ENCODE data around the gene GALR2. TPM values are rescaled to one million over a fixed set of nuclear protein-coding genes. Genes with fewer than 3 reads are reported as not detected.

Gene GALR2
- total and polyA plus RNA-seq, 5 donors, result not detected

- H3K4me1 ChIP-seq (ENCODE audit: control insufficient read depth, insufficient read depth, low read length), result no peaks in the 10 kb centered on the region
- no peak for ATAC-seq
- intact Hi-C loops (cut with DNase I), result loop anchor here (2.0 to 10.0 kb wide), 5 partner anchors 51 to 168 kb away; no protein-coding TSS in a partner anchor
- no peaks in the 10 kb centered on the region for H3K9me3 ChIP-seq (ENCODE audit: control insufficient read depth, low read length)
- 86% methylated on average over 9 of the region's 9 CpGs for WGBS
- H3K27ac ChIP-seq (ENCODE audit: low read length), result no peak overlapping the region
- no peak for DNase-seq
- H3K27me3 ChIP-seq (ENCODE audit: control insufficient read depth, insufficient read depth), result no peaks in the 10 kb centered on the region
- no peak overlapping the region for H3K4me3 ChIP-seq (ENCODE audit: low read length)
These were observed 49.4 kb downstream of the GALR2 start for GRCh38 chr17:76123749-76124581.

DNA sequence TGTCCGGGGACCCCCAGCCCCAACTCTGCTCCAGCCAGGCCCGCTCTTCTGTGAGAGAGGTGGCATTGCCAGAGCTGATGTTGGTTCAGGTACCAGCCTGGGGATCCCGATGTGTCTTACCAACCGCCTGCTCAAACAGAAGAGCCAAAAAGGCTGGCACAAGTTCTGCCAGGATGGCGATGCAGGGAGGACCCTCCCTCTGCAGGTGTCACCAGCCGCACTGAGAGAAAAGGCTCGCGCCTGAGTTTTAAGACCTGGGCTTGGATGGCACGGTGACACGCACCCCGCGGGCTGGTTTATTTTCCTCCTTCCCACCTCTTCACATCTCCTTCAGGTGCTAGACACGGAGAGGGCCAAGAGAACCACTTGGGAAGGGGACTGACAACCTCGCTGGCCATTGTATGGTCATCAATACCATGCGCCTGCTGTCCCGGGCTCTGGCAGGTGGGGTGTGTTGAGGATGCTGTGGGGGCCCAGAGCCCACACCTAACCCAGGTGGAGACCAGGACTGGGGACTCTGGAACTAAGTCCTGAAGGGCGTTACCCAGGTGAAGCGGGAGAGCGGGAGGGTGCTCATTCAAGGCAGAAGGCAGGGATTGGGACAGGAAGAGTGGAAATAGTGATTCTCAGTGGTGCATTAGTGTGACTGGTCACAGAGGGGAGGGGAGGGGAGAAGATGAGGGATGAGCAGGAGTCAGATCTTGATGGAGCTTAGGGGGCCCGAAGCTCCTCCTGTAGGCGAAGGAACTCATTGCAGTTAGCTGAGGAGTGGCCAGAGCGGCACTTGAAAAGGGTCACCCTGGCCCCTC, 50.2 kb downstream of the GALR2 start:
- DNase-seq (no peak), ATAC-seq (no peak)
- no peaks in the 10 kb centered on the region for H3K27me3 ChIP-seq (ENCODE audit: control insufficient read depth, insufficient read depth)
- no peak overlapping the region for H3K27ac ChIP-seq (ENCODE audit: low read length)
- no peaks in the 10 kb centered on the region for H3K9me3 ChIP-seq (ENCODE audit: control insufficient read depth, low read length)
- intact Hi-C loops (cut with DNase I), result loop anchor here (5.0 to 10.0 kb wide), 4 partner anchors 50 to 168 kb away; no protein-coding TSS in a partner anchor
- 83% methylated on average over 22 of the region's 22 CpGs for WGBS
- H3K4me3 ChIP-seq (ENCODE audit: low read length), result no peak overlapping the region
- no peaks in the 10 kb centered on the region for H3K4me1 ChIP-seq (ENCODE audit: control insufficient read depth, insufficient read depth, low read length)

DNA sequence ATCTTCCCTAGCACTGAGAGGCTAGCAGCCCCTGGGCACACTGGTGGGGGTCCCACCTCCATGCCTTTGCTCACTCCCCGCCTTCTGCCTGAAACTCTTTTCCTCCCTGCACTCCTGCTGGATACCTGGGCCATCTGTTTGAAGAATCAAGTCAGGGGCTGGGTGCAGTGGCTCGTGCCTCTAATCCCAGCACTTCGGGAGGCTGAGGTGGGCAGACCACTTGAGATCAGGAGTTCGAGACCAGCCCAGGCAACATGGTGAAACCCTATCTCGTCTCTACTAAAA, 50.8 kb downstream of the GALR2 start:
- WGBS, result 93% methylated on average over 5 of the region's 5 CpGs
- Histone ChIP-seq H3K4me1 (ENCODE audit: control insufficient read depth, insufficient read depth, low read length) (no peaks in the 10 kb centered on the region), H3K9me3 (ENCODE audit: control insufficient read depth, low read length) (no peaks in the 10 kb centered on the region), H3K27me3 (ENCODE audit: control insufficient read depth, insufficient read depth) (no peaks in the 10 kb centered on the region), H3K4me3 (ENCODE audit: low read length) (no peak overlapping the region), H3K27ac (ENCODE audit: low read length) (no peak overlapping the region)
- intact Hi-C loops (cut with DNase I), result loop anchor here in 2 of 4 donors (10.0 kb wide), 1 partner anchor 49 kb away; no protein-coding TSS in a partner anchor
- DNase-seq (no peak), ATAC-seq (no peak)

DNA sequence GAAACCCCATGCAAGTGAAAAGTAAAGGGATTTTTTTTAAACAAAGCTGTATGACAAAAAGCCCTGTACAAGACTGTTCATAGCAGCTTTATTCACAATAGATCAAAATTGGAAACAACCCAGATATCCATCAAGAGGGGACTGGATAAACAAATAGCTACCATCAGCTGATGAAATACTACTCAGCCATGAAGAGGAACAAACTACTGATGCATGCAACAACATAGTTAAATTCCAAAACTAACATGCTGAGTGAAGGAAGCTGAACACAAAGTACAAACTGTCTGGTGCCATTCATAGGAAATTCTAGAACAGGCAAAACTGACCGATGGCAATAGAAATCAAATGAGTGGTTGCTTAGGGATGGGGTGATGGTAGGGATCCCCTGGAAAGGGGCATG, 51.3 kb downstream of the GALR2 start:
- Histone ChIP-seq H3K4me1 (ENCODE audit: control insufficient read depth, insufficient read depth, low read length) (no peaks in the 10 kb centered on the region), H3K27ac (ENCODE audit: low read length) (no peak overlapping the region), H3K4me3 (ENCODE audit: low read length) (no peak overlapping the region), H3K9me3 (ENCODE audit: control insufficient read depth, low read length) (no peaks in the 10 kb centered on the region), H3K27me3 (ENCODE audit: control insufficient read depth, insufficient read depth) (no peaks in the 10 kb centered on the region)
- WGBS, result 91% methylated on average over 1 of the region's 1 CpG
- intact Hi-C loops (cut with DNase I), result loop anchor here in 2 of 4 donors (10.0 kb wide), 1 partner anchor 49 kb away; no protein-coding TSS in a partner anchor
- ATAC-seq, result no peak
- DNase-seq, result no peak

Small RNAs within 50 kb of the gene (microRNA-seq; reads per million reads assigned to microRNA genes)
- gene MIR6868, result 0 reads per million in 2 donors

Other genes with a start within 250 kb of the GALR2 start
- gene UNC13D, start 230.4 kb upstream of the GALR2 start, total RNA-seq, result 10 to 100 TPM; 12.6 to 30.4 (median 27.4) TPM
- gene UNC13D, start 230.4 kb upstream of the GALR2 start, polyA plus RNA-seq, result 18.8 TPM
- gene WBP2, start 219.4 kb upstream of the GALR2 start, total RNA-seq, result 100 to 1,000 TPM; 112 to 128 (median 118) TPM
- gene WBP2, start 219.4 kb upstream of the GALR2 start, polyA plus RNA-seq, result 109 TPM
- 10 to 100 TPM; 24.1 to 25.9 (median 25.3) TPM for gene TRIM47, start 196.2 kb upstream of the GALR2 start, total RNA-seq
- gene TRIM47, start 196.2 kb upstream of the GALR2 start, polyA plus RNA-seq, result 19.2 TPM
- gene TRIM65, start 177.8 kb upstream of the GALR2 start, total RNA-seq, result 10 to 100 TPM in 1 of 4 donors, 1 to 10 TPM in 3; 5.7 to 10.7 (median 7.7) TPM
- 7.9 TPM for gene TRIM65, start 177.8 kb upstream of the GALR2 start, polyA plus RNA-seq
- gene MRPL38, start 169.9 kb upstream of the GALR2 start, total RNA-seq, result 10 to 100 TPM; 64.1 to 94.2 (median 83.8) TPM
- gene MRPL38, start 169.9 kb upstream of the GALR2 start, polyA plus RNA-seq, result 57.9 TPM
- gene FBF1, start 133.7 kb upstream of the GALR2 start, total RNA-seq, result 1 to 10 TPM; 4.8 to 5.5 (median 5.1) TPM
- 5.0 TPM for gene FBF1, start 133.7 kb upstream of the GALR2 start, polyA plus RNA-seq
- gene ACOX1, start 95.6 kb upstream of the GALR2 start, total RNA-seq, result 10 to 100 TPM; 56.9 to 67.5 (median 62.3) TPM
- 18.7 TPM for gene ACOX1, start 95.6 kb upstream of the GALR2 start, polyA plus RNA-seq
- 10 to 100 TPM in 2 of 4 donors, 1 to 10 TPM in 2; 8.5 to 12.1 (median 9.9) TPM for gene TEN1, start 95.5 kb upstream of the GALR2 start, total RNA-seq
- gene TEN1, start 95.5 kb upstream of the GALR2 start, polyA plus RNA-seq, result 22.5 TPM
- gene CDK3, start 73.9 kb upstream of the GALR2 start, total RNA-seq, result 1 to 10 TPM; 2.4 to 2.6 (median 2.5) TPM
- gene CDK3, start 73.9 kb upstream of the GALR2 start, polyA plus RNA-seq, result 2.9 TPM
- gene EVPL, start 47.5 kb upstream of the GALR2 start, total RNA-seq, result under 1 TPM in 3 of 4 donors, not detected in 1; 0.06 to 0.09 (median 0.09) TPM
- gene EVPL, start 47.5 kb upstream of the GALR2 start, polyA plus RNA-seq, result 0.02 TPM
- gene SRP68, start 2.3 kb upstream of the GALR2 start, total RNA-seq, result 10 to 100 TPM; 59.9 to 63.5 (median 61.5) TPM
- 34.6 TPM for gene SRP68, start 2.3 kb upstream of the GALR2 start, polyA plus RNA-seq
- gene ZACN, start 4.4 kb downstream of the GALR2 start, total RNA-seq, result not detected
- 1.5 TPM for gene ZACN, start 4.4 kb downstream of the GALR2 start, polyA plus RNA-seq
- 10 to 100 TPM; 74.5 to 93.5 (median 84.8) TPM for gene EXOC7, start 29.0 kb downstream of the GALR2 start, total RNA-seq
- gene EXOC7, start 29.0 kb downstream of the GALR2 start, polyA plus RNA-seq, result 40.4 TPM
- gene FOXJ1, start 66.5 kb downstream of the GALR2 start, total RNA-seq, result not detected
- gene FOXJ1, start 66.5 kb downstream of the GALR2 start, polyA plus RNA-seq, result not detected
- 10 to 100 TPM; 10.2 to 18.8 (median 13.9) TPM for gene RNF157, start 165.7 kb downstream of the GALR2 start, total RNA-seq
- 12.1 TPM for gene RNF157, start 165.7 kb downstream of the GALR2 start, polyA plus RNA-seq
- 10 to 100 TPM; 19.8 to 28.9 (median 24.5) TPM for gene UBALD2, start 190.6 kb downstream of the GALR2 start, total RNA-seq
- gene UBALD2, start 190.6 kb downstream of the GALR2 start, polyA plus RNA-seq, result 19.5 TPM
- 1 to 10 TPM; 1.9 to 2.5 (median 2.2) TPM for gene QRICH2, start 233.5 kb downstream of the GALR2 start, total RNA-seq
- gene QRICH2, start 233.5 kb downstream of the GALR2 start, polyA plus RNA-seq, result 2.1 TPM

Measured in right cardiac atrium (tissue), 5 donors.